GM12878 (cell line): ENCODE data around the gene MAX. TPM values are rescaled to one million over a fixed set of nuclear protein-coding genes. Genes with fewer than 3 reads are reported as not detected.

Source experiments
- ATAC-seq: fragments of 200-7000 bp; cut with Tn5 transposase; 3 replicates; pipeline ENCODE4 v1.9.1; 2020; ENCODE audit warnings: mild to moderate bottlenecking, moderate library complexity
- BruUV-seq: library from RNA; stranded (reverse); fragments of 400-500 nt; replicated peaks from 2 replicates; lab custom pipeline; 2021; lab: Mats Ljungman, UMichigan
- CTCF ChIA-PET: fragments of 300-600 bp; sonication (Branson Sonifier 250); formaldehyde crosslinking; extraction: SDS; loops from one replicate; lab custom pipeline; 2021; ENCODE audit warnings: inconsistent platforms; lab: Yijun Ruan, JAX
- POLR2A ChIA-PET: fragments of 350-600 bp; formaldehyde crosslinking; extraction: SDS; loops from one replicate; lab custom pipeline; 2021; ENCODE audit warnings: inconsistent platforms; lab: Charles Lee
- RAD21 ChIA-PET: fragments of 300-600 bp; sonication (Branson Sonifier 250); formaldehyde crosslinking; loops from one replicate; lab custom pipeline; 2023; ENCODE audit warnings: antibody characterized with exemption; ENCODE audit not compliant: unreplicated experiment; lab: Charles Lee
- SMC1A ChIA-PET: fragments of 300-600 bp; sonication (Branson Sonifier 250); formaldehyde crosslinking; loops from one replicate; lab custom pipeline; 2023; ENCODE audit not compliant: unreplicated experiment, uncharacterized antibody; lab: Charles Lee
- DNase-seq: peaks from one replicate; pipeline ENCODE4 v3.0.0-alpha.2; 2011; ENCODE audit warnings: low read depth, low spot score
- FAIRE-seq: peaks from 3 replicates; lab custom pipeline; 2011; peaks lifted over from hg19 to GRCh38; lab: Jason Lieb, UNC
- H2AFZ ChIP-seq: 2 replicates; pipeline ENCODE4 v1.6.0; 2011; ENCODE audit warnings: low read depth, low read length, control low read depth; ENCODE audit not compliant: control insufficient read depth
- H3K27ac ChIP-seq: 2 replicates; pipeline ENCODE4 v1.5.1; 2011; ENCODE audit warnings: control low read depth; ENCODE audit not compliant: control insufficient read depth, insufficient read depth
- H3K27me3 ChIP-seq, 2 experiments: replicated peaks in 1 of 2; 2 replicates each; pipeline versions ENCODE4 v1.6.0 to v1.6.1; 2011; ENCODE audit warnings: low read length in 1 of 2; ENCODE audit not compliant: control insufficient read depth in 2 of 2, insufficient read depth in 2 of 2
- H3K36me3 ChIP-seq, 2 experiments: 2 replicates each; pipeline ENCODE4 v1.5.1; 2011; ENCODE audit warnings: low read length in 1 of 2; ENCODE audit not compliant: control insufficient read depth in 2 of 2, insufficient read depth in 2 of 2
- H3K4me1 ChIP-seq: 2 replicates; pipeline ENCODE4 v1.6.1; 2011; ENCODE audit warnings: mild to moderate bottlenecking, low read length, moderate library complexity, mixed read lengths; ENCODE audit not compliant: control insufficient read depth, insufficient read depth
- H3K4me2 ChIP-seq: 2 replicates; pipeline ENCODE4 v1.6.0; 2011; ENCODE audit warnings: control low read depth; ENCODE audit not compliant: control insufficient read depth, insufficient read depth
- H3K4me3 ChIP-seq: fragments of 200-600 bp; sonication (generic); 2 replicates; pipeline ENCODE4 v1.5.1; 2016
- H3K79me2 ChIP-seq: 2 replicates; pipeline ENCODE4 v1.6.0; 2011; ENCODE audit warnings: low read length; ENCODE audit not compliant: control insufficient read depth, insufficient read depth
- H3K9ac ChIP-seq: 2 replicates; pipeline ENCODE4 v1.8.0; 2011; ENCODE audit warnings: low read length, control low read depth, mixed read lengths; ENCODE audit not compliant: control insufficient read depth, insufficient read depth
- H3K9me3 ChIP-seq: replicated peaks from 3 replicates; pipeline ENCODE4 v1.5.1; 2011; ENCODE audit warnings: mild to moderate bottlenecking, low read length; ENCODE audit not compliant: control insufficient read depth, insufficient read depth
- H4K20me1 ChIP-seq: 2 replicates; pipeline ENCODE4 v1.6.0; 2011; ENCODE audit not compliant: control insufficient read depth, insufficient read depth
- IRF4 ChIP-seq: IDR thresholded peaks from 2 replicates; pipeline ENCODE4 v1.6.1; 2011; ENCODE audit warnings: low read depth, low read length
- KDM1A ChIP-seq: fragments of 200-600 bp; sonication (generic); IDR thresholded peaks from 2 replicates; pipeline ENCODE4 v1.6.1; 2016; ENCODE audit warnings: borderline replicate concordance
- NRF1 ChIP-seq: conservative IDR thresholded peaks from 2 replicates; pipeline ENCODE4 v1.6.1; 2011; ENCODE audit warnings: mild to moderate bottlenecking, low read depth, low read length, improper control_type of control experiment
- PKNOX1 ChIP-seq: fragments of 450-650 bp; IDR thresholded peaks from 2 replicates; pipeline ENCODE4 v1.6.1; 2016; ENCODE audit warnings: mild to moderate bottlenecking
- RAD21 ChIP-seq: IDR thresholded peaks from 2 replicates; pipeline ENCODE4 v1.6.1; 2011; ENCODE audit warnings: mild to moderate bottlenecking, low read depth, low read length, moderate library complexity; ENCODE audit not compliant: insufficient read depth
- RELA ChIP-seq: fragments of 450-650 bp; IDR thresholded peaks from 2 replicates; pipeline ENCODE4 v1.8.0; 2014; ENCODE audit warnings: borderline replicate concordance; ENCODE audit not compliant: partially characterized antibody
- RELB ChIP-seq: fragments of 450-650 bp; IDR thresholded peaks from 2 replicates; pipeline ENCODE4 v1.6.1; 2017; ENCODE audit warnings: low read depth, mild to moderate bottlenecking, moderate library complexity
- ZNF207 ChIP-seq: fragments of 450-650 bp; IDR thresholded peaks from 2 replicates; pipeline ENCODE4 v1.6.1; 2014; ENCODE audit warnings: antibody characterized with exemption, mild to moderate bottlenecking, borderline replicate concordance
- ZNF592 ChIP-seq: fragments of 450-650 bp; IDR thresholded peaks from 2 replicates; pipeline ENCODE4 v1.6.1; 2017; ENCODE audit warnings: mild to moderate bottlenecking, moderate library complexity
- WGBS: methylation state at CpG from one replicate; pipeline ENCODE4 v1.1.6; 2016; ENCODE audit warnings: low lambda C conversion rate; ENCODE audit not compliant: insufficient replicate concordance, insufficient coverage; ENCODE audit errors: missing lambda C conversion rate; 5-methylcytosine and 5-hydroxymethylcytosine counted together
- in situ Hi-C: fragments of 300-500 bp; cut with MboI; formaldehyde crosslinking; loops from 9 replicates; pipeline ENCODE4 v1.14.3; 2018; ENCODE audit warnings: mixed read lengths
- intact Hi-C: fragments of 100-400 bp; cut with micrococcal nuclease; formaldehyde crosslinking; loops from one replicate; pipeline ENCODE4 v1.14.2; 2022; ENCODE audit not compliant: unreplicated experiment
- polyA plus RNA-seq, 11 experiments: library from polyadenylated mRNA; depleted of rRNA in 4 of 11; unstranded in 6 of 11; stranded (reverse) in 5 of 11; fragments of >200 nt; fragmentation: Nextera tagmentation in 4 of 11; fragmentation: Illumina TruSeq in 1 of 11; extraction: Ambion mirVana in 4 of 11; extraction: Trizol in 1 of 11; gene quantifications; 1 replicate in 1 of 11; 2 replicates in 10 of 11; pipeline versions ENCODE4 v1.2.1 to v1.2.3, GENCODE V29; 2011 to 2016; ENCODE audit warnings: inconsistent platforms in 2 of 11, missing spikeins in 2 of 11, low read depth in 1 of 11
- total RNA-seq, 4 experiments: library from RNA; depleted of rRNA in 3 of 4; stranded (reverse); fragments of >200 nt in 3 of 4; fragmentation: Illumina TruSeq in 1 of 4; extraction: Trizol in 1 of 4; gene quantifications; 2 replicates each; pipeline versions ENCODE4 v1.2.1 to v1.2.3, GENCODE V29; 2013 to 2021
- TF ChIP-seq, protein P1 (sequence below): IDR thresholded peaks from 2 replicates; pipeline ENCODE4 v1.6.1; 2012; ENCODE audit warnings: low read depth, low read length, improper control_type of control experiment

MAX gene
- total and polyA plus RNA-seq, 10 of the 15 experiments (the other 5 are each of a cell fraction or from before 2014, with no cell fraction given) = 21.5 to 122 (median 67.5) TPM

- no peak for TF ChIP-seq KDM1A
Measured at GRCh38 chr14:65149116-65149515, 46.8 kb upstream of the MAX start (continued).

GRCh38 chr14:65144170-65144569 lies 41.9 kb upstream of the MAX start:
- CTCF ChIA-PET = interaction anchor here (0.7 to 2.3 kb wide), 2 partner anchors 31 to 817 kb away, joined by 3 to 4 read pairs; no protein-coding TSS in a partner anchor
- DNase-seq (no peak), ATAC-seq (no peak), FAIRE-seq (no peak)
- Histone ChIP-seq H3K9me3 (no peaks in the 10 kb centered on the region; the same call in 2 of the 3 replicates), H3K4me3 (no peak overlapping the region), H3K79me2 (no peaks in the 10 kb centered on the region), H4K20me1 (no peaks in the 10 kb centered on the region), H3K9ac (no peak overlapping the region), H3K36me3 (no peaks in the 10 kb centered on the region), H3K27me3 (no peaks in the 10 kb centered on the region), H3K4me1 (no peaks in the 10 kb centered on the region), H3K27ac (no peak overlapping the region), H3K4me2 (no peak overlapping the region), H2AFZ (no peak overlapping the region)
- SMC1A ChIA-PET = no interaction called here
- POLR2A ChIA-PET = no interaction called here
- no TSS peak for BruUV-seq
- intact Hi-C loops (no loop called here), in situ Hi-C loops (no loop called here)
- 68% methylated on average over 8 of the region's 8 CpGs for WGBS
- RAD21 ChIA-PET = no interaction called here
- no peak for TF ChIP-seq ZNF207
- TF ChIP-seq NRF1 = no peak
- TF ChIP-seq RELB = no peak
- TF ChIP-seq ZNF592 = no peak
- TF ChIP-seq, protein P1, sequence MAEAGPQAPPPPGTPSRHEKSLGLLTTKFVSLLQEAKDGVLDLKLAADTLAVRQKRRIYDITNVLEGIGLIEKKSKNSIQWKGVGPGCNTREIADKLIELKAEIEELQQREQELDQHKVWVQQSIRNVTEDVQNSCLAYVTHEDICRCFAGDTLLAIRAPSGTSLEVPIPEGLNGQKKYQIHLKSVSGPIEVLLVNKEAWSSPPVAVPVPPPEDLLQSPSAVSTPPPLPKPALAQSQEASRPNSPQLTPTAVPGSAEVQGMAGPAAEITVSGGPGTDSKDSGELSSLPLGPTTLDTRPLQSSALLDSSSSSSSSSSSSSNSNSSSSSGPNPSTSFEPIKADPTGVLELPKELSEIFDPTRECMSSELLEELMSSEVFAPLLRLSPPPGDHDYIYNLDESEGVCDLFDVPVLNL = no peak
- no peak for TF ChIP-seq IRF4
- TF ChIP-seq RELA = no peak
- TF ChIP-seq PKNOX1 = no peak
- no peak for TF ChIP-seq RAD21
